Keratinocyte (primary cell): ENCODE data around the gene DNASE1L2. TPM values are rescaled to one million over a fixed set of nuclear protein-coding genes. Genes with fewer than 3 reads are reported as not detected.
"Not testable (repeated sequence)": the region's sequence is repeated elsewhere in the genome, so short reads cannot be mapped to it uniquely, and the experiment has no call there.

ENCODE experiments used
- DNase-seq: peaks from one replicate; pipeline ENCODE4 v3.0.0-alpha.2; 2011; ENCODE audit warnings: low read depth, missing footprints, low spot score
- FAIRE-seq: peaks from 2 replicates; lab custom pipeline; 2011; peaks lifted over from hg19 to GRCh38; lab: Jason Lieb, UNC
- H2AFZ ChIP-seq: 2 replicates; pipeline ENCODE4 v1.6.0; 2012; ENCODE audit warnings: low read length, control low read depth, inconsistent platforms; ENCODE audit not compliant: control insufficient read depth
- H3K27ac ChIP-seq: 2 replicates; pipeline ENCODE4 v1.5.1; 2011; ENCODE audit warnings: low read length; ENCODE audit not compliant: control insufficient read depth, insufficient read depth
- H3K27me3 ChIP-seq: 3 replicates; pipeline ENCODE4 v1.6.0; 2011; ENCODE audit warnings: low read length; ENCODE audit not compliant: control insufficient read depth, insufficient read depth; ENCODE audit errors: extremely low read depth
- H3K36me3 ChIP-seq, 2 experiments: 2 replicates in 1 of 2; 3 replicates in 1 of 2; pipeline ENCODE4 v1.5.1; 2011; ENCODE audit warnings: low read length in 2 of 2, mild to moderate bottlenecking in 1 of 2; ENCODE audit not compliant: control insufficient read depth in 2 of 2, insufficient read depth in 2 of 2; ENCODE audit errors: extremely low read depth in 1 of 2
- H3K4me1 ChIP-seq: 3 replicates; pipeline ENCODE4 v1.5.1; 2011; ENCODE audit warnings: low read length; ENCODE audit not compliant: control insufficient read depth, insufficient read depth; ENCODE audit errors: extremely low read depth
- H3K4me2 ChIP-seq: 3 replicates; pipeline ENCODE4 v1.6.0; 2011; ENCODE audit warnings: low read depth, low read length; ENCODE audit not compliant: control insufficient read depth, insufficient read depth; ENCODE audit errors: extremely low read depth
- H3K4me3 ChIP-seq, 3 experiments: fragments of 200-600 bp in 1 of 3; sonication (generic) in 1 of 3; 2 replicates in 2 of 3; 3 replicates in 1 of 3; pipeline ENCODE4 v1.5.1; 2011 to 2016; ENCODE audit warnings: low read length in 3 of 3, mild to moderate bottlenecking in 3 of 3, control low read depth in 2 of 3, inconsistent platforms in 1 of 3, low read depth in 1 of 3, mixed read lengths in 1 of 3, mixed run types in 1 of 3, moderate library complexity in 1 of 3; ENCODE audit not compliant: control insufficient read depth in 2 of 3, insufficient read depth in 2 of 3; ENCODE audit errors: extremely low read depth in 1 of 3
- H3K79me2 ChIP-seq: 2 replicates; pipeline ENCODE4 v1.6.0; 2012; ENCODE audit warnings: low read length; ENCODE audit not compliant: control insufficient read depth, insufficient read depth
- H3K9ac ChIP-seq: 3 replicates; pipeline ENCODE4 v1.6.0; 2011; ENCODE audit warnings: low read length; ENCODE audit not compliant: control insufficient read depth, insufficient read depth; ENCODE audit errors: extremely low read depth
- H3K9me1 ChIP-seq: 3 replicates; pipeline ENCODE4 v1.6.0; 2011; ENCODE audit warnings: low read length; ENCODE audit not compliant: control insufficient read depth, insufficient read depth; ENCODE audit errors: extremely low read depth
- H3K9me3 ChIP-seq: 2 replicates; pipeline ENCODE4 v1.5.1; 2012; ENCODE audit warnings: low read depth, low read length; ENCODE audit not compliant: control insufficient read depth
- H4K20me1 ChIP-seq: 3 replicates; pipeline ENCODE4 v1.6.0; 2011; ENCODE audit warnings: low read length; ENCODE audit not compliant: control insufficient read depth, insufficient read depth; ENCODE audit errors: extremely low read depth
- CTCF ChIP-seq, 3 experiments: IDR thresholded peaks in 1 of 3; conservative IDR thresholded peaks in 1 of 3; optimal IDR thresholded peaks in 1 of 3; 2 replicates in 2 of 3; 3 replicates in 1 of 3; pipeline versions ENCODE3 to v1.5.1; 2011; ENCODE audit warnings: low read length in 3 of 3, mild to moderate bottlenecking in 3 of 3, moderate library complexity in 2 of 3, control low read depth in 1 of 3, inconsistent platforms in 1 of 3; ENCODE audit not compliant: insufficient read depth in 2 of 3; ENCODE audit errors: extremely low read depth in 1 of 3
- EZH2 ChIP-seq: IDR thresholded peaks from one replicate; pipeline ENCODE4 v1.6.1; 2012; ENCODE audit warnings: inconsistent platforms, mild to moderate bottlenecking, low read length, moderate library complexity
- dilution Hi-C: fragments of 300-500 bp; cut with MboI; formaldehyde crosslinking; loops from one replicate; pipeline ENCODE4 v1.7.0; 2020; ENCODE audit warnings: low sequenced_read_pairs; ENCODE audit not compliant: extremely low pct_ligation_motif_present
- polyA plus RNA-seq, 5 experiments: library from polyadenylated mRNA; depleted of rRNA in 3 of 5; stranded (reverse) in 3 of 5; stranded (forward) in 1 of 5; unstranded in 1 of 5; fragments of >200 nt; gene quantifications; 1 replicate in 1 of 5; 2 replicates in 3 of 5; 3 replicates in 1 of 5; pipeline versions ENCODE4 v1.2.1 to v1.2.3, GENCODE V29; 2011 to 2012; ENCODE audit warnings: missing spikeins in 2 of 5, low read depth in 1 of 5, low replicate concordance in 1 of 5

Gene DNASE1L2
- polyA plus RNA-seq, 1 donor (not counting 4 experiments of a cell fraction or from before 2014, with no cell fraction given): 0.31 TPM

- Histone ChIP-seq H4K20me1 (peaks cover 10% of the 10 kb centered on the region), H3K9me1 (no peaks in the 10 kb centered on the region), H3K27me3 (peaks cover 32% of the 10 kb centered on the region), H3K4me3 (no peak overlapping the region), H3K4me1 (no peaks in the 10 kb centered on the region), H3K36me3 (peaks cover 13 to 19% of the 10 kb centered on the region in 2 experiments), H3K9ac (no peak overlapping the region), H3K27ac (no peak overlapping the region), H3K4me2 (no peak overlapping the region), H2AFZ (no peak overlapping the region), H3K79me2 (no peaks in the 10 kb centered on the region), H3K9me3 (no peaks in the 10 kb centered on the region)
- dilution Hi-C loops: no loop called here
- DNase-seq: no peak
- TF ChIP-seq EZH2: no peak
- no peak for TF ChIP-seq CTCF (optimal IDR thresholded peaks at IDR 0.05 in 1 of 3, IDR thresholded peaks at IDR 0.05 in 1 of 3, conservative IDR thresholded peaks at IDR 0.05 in 1 of 3; ENCODE audit: extremely low read depth in 1 of 3, insufficient read depth in 2 of 3, low read length in 3 of 3)
- FAIRE-seq: no peak
These were observed 2.8 kb downstream of the DNASE1L2 start for GRCh38 chr16:2238838-2239675.

- peaks cover 11 to 15% of the 10 kb centered on the region in 2 experiments for H3K36me3 ChIP-seq
- H3K9me3 ChIP-seq, H3K9me1 ChIP-seq, H3K4me3 ChIP-seq, FAIRE-seq, H3K4me2 ChIP-seq, H2AFZ ChIP-seq, H4K20me1 ChIP-seq, DNase-seq, H3K4me1 ChIP-seq, H3K9ac ChIP-seq, H3K27ac ChIP-seq, H3K79me2 ChIP-seq, dilution Hi-C loops: not testable (repeated sequence)
- H3K27me3 ChIP-seq: peaks cover 32% of the 10 kb centered on the region
These were observed 4.1 kb downstream of the DNASE1L2 start for GRCh38 chr16:2240331-2240730.
